NCI-H1694 (cell line): ENCODE measurements around the gene GCHFR.

Experiments used
- DNase-seq: peaks from one replicate; lab custom pipeline; 2025; lab: John Stamatoyannopoulos, UW

Gene GCHFR

GRCh38 chr15:40754883-40755811 is 8.7 kb upstream of the GCHFR start, which contains the start of gene RMDN3:
RMDN3 (minus strand) TSS chr15:40755254; CDS start chr15:40754783, 471 bp downstream.
- peak; percentile 65 for DNase-seq

DNA sequence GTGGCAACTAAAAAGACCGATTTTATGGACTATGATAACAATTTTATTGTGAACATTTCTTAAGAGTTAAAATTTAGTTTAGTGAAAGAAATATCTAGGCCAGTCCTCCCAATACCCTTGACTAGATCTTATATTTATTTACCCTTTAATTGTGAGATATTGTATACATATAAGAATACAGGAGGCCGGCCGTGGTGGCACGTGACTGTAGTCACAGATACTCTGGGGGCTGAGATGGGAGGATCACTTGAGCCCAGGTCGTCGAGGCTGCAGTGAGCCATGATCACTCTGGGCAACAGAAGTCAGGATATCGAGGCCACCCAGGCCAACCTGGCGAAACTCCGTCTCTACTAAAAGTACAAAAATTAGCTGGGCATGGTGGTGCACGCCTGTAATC is 8.1 kb upstream of the GCHFR start:
- no peak for DNase-seq

DNA sequence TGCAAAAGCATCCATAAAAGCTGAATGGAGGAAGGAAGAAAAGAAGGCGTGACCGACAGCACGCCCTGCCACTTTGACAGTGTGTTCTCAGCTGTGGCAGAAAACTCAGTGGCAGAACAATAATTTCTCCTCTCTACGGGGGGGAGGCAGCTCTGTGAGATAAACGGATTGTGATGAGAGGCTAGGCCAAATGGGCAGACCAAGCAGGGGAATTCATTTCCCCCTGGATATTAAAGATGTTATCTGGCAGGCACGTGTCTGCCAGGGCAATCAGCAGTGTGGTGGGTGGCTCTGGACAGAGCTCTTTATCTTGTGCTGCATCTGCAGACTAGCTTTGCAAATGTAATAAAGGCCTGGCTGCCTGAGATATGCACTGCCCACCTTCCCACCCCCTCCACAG is 6.9 kb upstream of the GCHFR start:
- DNase-seq, result no peak

- DNase-seq, result no peak
These were observed 3.9 kb upstream of the GCHFR start for GRCh38 chr15:40759961-40760360.

DNA sequence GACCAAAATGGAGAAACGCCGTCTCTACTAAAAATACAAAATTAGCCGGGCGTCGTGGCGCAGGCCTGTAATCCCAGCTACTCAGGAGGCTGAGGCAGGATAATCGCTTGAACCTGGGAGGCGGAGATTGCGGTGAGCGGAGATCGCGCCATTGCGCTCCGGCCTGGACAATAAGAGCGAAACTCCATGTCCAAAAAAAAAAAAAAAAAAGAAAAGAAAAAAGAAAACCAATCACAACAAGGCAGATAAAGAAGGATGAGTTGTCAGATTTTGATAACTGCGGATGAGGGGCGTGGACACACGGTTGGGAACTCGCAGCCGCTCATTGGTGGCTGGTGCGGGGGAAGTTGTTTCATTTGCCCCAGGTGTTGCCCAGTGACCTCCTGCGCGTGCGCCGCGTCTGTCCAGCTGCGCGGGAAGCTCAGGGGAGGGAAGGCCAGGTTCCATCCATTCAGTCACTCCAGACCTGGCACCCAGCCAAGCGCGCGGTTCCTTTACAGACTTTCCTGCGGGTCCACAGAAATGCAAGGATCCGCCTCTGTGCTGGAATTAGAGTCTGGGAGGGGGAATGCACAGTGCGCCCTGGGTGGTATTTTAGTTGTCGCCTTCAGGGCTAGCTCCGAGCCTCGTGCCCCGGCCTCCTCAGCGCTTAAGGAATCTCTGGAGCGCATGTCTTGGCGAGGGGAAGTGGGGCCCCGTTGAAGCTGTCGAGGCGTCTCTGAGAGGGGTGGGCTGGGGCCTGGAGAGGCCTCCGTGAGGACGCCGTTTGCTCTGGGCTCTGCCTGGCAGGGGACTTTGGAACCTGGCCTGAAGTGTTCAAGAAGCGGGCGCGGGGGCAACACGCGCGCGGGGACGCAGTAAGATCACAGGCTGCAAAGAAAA is 708 bp upstream of the GCHFR start:
- DNase-seq, result no peak

DNA sequence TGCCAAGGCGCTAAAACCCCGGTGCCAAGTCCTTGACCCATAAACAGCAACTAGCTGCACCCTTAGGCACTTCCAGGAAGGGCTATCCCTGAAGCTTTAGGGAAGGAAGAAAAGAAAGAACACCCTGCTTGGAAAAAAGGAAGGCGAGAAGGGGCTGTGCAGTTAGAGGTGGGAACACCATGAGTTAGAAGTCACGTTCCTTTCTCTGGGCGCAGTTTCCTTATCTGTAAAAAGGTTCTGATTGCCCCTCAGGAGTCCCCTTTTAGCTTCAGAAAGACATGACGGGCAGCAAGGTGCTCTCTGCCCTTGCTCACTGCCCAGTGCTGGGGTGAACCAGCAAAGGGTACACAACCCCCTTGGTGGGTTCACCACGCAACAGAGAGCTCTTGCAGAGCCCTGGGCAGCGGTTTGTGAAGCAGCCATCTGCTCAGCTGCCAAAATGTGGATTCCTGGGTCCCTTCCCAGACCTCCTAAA is 798 bp downstream of the GCHFR start:
- DNase-seq, result no peak

DNA sequence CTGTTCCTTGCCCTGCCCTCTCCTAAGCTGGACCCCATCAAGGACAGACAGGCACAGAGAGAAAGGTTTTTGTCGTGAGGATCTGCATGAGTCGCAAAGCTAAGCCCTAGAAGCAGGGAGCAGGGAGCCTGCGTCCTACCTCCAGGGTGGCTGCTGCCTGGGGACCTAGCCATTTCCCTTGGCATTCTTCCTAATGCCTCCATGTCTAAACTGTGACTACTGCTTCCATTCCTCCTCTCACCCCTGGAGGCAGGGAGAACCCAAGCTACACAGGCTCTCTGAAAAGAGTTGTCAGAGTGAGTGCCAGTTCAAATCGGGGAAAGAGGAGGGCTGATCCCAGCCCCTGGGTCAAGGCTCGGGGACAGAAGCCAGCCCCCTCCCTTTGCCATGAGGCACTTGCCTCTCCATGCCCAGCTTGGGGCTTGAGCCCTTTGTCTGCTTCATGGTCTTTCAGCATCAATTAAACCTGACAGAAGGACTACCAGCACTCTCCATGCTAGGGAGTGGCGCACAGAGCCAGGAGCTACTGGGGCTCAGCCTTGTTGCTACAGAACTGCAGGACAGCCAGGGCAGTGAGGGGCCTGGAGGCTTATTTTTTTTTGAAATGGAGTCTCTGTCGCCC is 2.4 kb downstream of the GCHFR start:
- DNase-seq, result no peak

DNA sequence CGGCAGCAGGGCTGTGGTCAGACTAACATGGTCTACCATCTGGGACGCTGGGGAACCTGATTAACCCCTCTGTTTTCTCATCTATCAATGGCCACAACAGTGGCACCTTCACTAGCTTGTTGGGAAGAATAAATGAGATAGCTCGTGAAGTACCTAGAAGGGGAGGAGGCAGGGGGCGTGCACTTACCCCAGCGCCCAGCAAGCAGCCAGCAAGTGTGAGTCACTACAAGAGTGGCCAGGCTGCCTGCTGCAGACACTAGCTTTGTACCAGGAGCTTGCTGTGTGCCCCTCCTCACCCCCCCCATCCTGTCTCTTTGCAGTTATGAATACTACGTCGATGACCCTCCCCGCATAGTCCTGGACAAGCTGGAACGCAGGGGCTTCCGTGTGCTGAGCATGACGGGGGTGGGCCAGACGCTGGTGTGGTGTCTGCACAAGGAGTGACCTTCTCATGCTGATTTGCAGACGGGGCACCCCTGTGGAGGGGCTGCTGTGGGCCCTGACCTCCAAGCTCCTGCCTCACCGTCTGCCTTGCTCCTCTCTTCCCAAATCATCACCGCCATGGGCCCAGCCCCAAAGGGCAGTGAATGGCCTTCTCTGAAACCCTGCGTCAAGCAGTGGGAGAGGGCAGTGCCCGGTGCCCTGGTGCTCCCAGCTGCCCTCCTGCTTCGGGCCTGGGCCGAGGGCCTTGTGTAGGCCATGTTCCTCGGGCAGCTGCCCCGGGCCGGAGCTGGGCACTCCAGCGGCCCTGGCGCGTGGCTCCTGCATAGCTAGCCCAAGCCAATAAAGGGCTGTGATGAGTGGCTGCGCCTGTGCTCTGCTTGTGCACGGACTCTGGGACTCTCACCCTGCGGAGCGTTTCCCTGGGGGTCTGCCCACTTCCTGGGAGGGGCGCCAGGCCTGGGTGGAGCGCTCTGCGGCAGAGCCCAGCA is 3.3 kb downstream of the GCHFR start:
- DNase-seq, result no peak

DNA sequence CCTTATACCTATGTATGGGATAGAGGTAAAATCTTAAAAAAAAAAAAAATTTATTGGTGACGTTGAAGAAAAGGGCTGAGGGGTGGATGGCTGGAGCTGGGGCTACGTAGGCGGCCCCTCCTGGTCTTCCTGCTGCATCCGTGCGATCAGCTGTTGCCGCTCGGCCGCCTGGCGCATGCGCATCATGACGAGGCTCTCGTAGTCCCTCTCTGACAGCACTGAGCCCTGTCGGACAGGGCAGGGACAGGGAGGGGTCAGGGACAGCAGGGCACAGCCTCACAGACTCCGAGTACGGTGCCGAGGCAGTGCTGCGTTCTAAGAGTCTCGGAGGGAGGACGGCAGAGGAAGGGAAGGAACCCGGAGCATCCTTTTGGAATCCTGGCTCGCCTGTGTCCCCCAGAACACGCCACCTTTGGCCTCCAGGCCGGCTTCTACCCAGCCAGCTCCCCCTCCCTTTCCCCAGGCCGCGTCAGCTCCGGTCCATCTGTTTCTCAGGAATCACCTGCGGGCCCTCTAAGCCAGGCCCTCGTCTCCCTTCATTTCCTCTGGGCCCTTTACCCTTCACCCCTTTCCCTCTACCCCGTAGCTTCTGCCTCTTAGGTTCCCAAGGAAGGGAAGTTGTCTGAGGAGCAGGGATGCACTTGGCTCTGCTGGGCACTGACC is 4.1 kb downstream of the GCHFR start:
- no peak for DNase-seq

- DNase-seq, result no peak
These were observed 4.8 kb downstream of the GCHFR start for GRCh38 chr15:40768521-40769273.

GRCh38 chr15:40769274-40770146 is 5.6 kb downstream of the GCHFR start, which contains the start of gene C15orf62:
C15orf62 (plus strand) TSS chr15:40769980; CDS start chr15:40770496, 516 bp downstream.
- DNase-seq, result no peak

DNA sequence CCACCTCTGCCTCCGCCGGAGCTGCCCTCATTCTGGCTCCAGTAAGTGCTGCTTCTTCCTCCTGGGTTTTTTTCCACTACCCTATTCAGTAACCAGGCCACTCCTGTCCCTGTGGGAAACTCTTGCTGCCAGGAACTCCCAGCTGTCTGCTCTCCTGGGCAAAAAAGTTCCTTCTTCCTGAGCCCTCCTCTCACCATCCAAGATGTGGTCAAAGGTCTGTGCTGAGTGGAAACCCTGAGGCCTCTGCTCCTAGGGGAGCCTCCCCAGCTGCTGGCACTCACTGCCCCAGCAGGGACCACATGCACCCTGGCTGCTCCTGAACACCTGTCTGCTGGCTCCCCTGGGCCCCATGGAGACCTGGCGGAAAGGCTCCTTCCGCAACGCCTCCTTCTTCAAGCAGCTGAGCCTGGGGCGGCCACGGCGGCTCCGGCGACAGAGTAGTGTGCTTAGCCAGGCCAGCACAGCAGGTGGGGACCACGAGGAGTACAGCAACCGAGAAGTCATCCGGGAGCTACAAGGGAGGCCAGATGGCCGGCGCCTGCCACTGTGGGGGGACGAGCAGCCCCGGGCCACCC is 6.4 kb downstream of the GCHFR start:
- no peak for DNase-seq

GRCh38 chr15:40771242-40771641 is 7.4 kb downstream of the GCHFR start:
- DNase-seq, result no peak

GRCh38 chr15:40772014-40772413 is 8.1 kb downstream of the GCHFR start:
- DNase-seq, result no peak

- no peak for DNase-seq
These were observed 9.6 kb downstream of the GCHFR start for GRCh38 chr15:40773496-40773895.

GRCh38 chr15:40773902-40774301 is 10.0 kb downstream of the GCHFR start:
- no peak for DNase-seq

DNA sequence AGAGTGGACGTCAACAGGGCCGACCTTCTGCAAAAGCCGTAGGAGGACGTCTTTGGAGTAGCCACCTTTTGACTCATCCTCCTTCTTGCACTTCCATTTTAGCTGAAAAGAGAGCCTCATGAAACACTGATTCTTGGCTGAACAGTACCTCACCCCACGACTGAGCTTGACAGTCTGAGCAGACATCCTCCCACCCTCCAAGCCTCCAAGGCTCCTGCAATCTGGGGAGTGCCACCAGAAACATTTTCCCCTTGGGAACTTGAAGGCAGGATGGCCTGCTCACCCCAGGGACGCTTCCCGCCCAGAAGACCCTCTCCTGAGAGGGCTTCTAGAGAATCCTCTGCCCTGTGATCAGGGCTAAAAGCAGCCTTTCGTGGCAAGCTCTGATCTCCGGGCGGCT is 11.1 kb downstream of the GCHFR start:
- DNase-seq, result no peak
